GM23338 (cell line): ENCODE results near the gene ABL1.

Experiments
- CREB1 ChIP-seq: fragments of 250-450 bp; sonication (Bioruptor Pico); IDR thresholded peaks from 2 replicates; pipeline ENCODE4 v1.5.0; 2020; ENCODE audit warnings: low read depth, mild to moderate bottlenecking, moderate library complexity
- EZH2 ChIP-seq: fragments of 200-600 bp; sonication (generic); IDR thresholded peaks from one replicate; pipeline ENCODE4 v1.8.0; 2017; ENCODE audit warnings: antibody characterized with exemption, mild to moderate bottlenecking, low read depth; ENCODE audit not compliant: unreplicated experiment
- EZH2phosphoT487 ChIP-seq: fragments of 200-600 bp; sonication (generic); IDR thresholded peaks from one replicate; pipeline ENCODE4 v1.8.1; 2018; ENCODE audit warnings: antibody characterized with exemption; ENCODE audit not compliant: unreplicated experiment
- POLR2AphosphoS5 ChIP-seq: IDR thresholded peaks from 2 replicates; pipeline ENCODE4 v1.6.1; 2016; ENCODE audit warnings: antibody characterized with exemption, low read depth
- ZNF114 ChIP-seq: fragments of 250-450 bp; sonication (Bioruptor Pico); IDR thresholded peaks from 2 replicates; pipeline ENCODE4 v1.5.0; 2020; ENCODE audit warnings: mild to moderate bottlenecking, moderate library complexity
- ZNF331 ChIP-seq: fragments of 250-450 bp; sonication (Bioruptor Pico); IDR thresholded peaks from 2 replicates; pipeline ENCODE4 v1.5.0; 2020; ENCODE audit warnings: low read depth, mild to moderate bottlenecking, moderate library complexity
- TF ChIP-seq, protein P1 (sequence below), 2 experiments: fragments of 200-600 bp in 1 of 2; sonication (generic) in 1 of 2; conservative IDR thresholded peaks; 2 replicates each; pipeline versions ENCODE4 v1.5.1 to v1.6.1; 2016 to 2017; ENCODE audit warnings: antibody characterized with exemption in 2 of 2, low read depth in 2 of 2, mild to moderate bottlenecking in 2 of 2, moderate library complexity in 1 of 2

DNA sequence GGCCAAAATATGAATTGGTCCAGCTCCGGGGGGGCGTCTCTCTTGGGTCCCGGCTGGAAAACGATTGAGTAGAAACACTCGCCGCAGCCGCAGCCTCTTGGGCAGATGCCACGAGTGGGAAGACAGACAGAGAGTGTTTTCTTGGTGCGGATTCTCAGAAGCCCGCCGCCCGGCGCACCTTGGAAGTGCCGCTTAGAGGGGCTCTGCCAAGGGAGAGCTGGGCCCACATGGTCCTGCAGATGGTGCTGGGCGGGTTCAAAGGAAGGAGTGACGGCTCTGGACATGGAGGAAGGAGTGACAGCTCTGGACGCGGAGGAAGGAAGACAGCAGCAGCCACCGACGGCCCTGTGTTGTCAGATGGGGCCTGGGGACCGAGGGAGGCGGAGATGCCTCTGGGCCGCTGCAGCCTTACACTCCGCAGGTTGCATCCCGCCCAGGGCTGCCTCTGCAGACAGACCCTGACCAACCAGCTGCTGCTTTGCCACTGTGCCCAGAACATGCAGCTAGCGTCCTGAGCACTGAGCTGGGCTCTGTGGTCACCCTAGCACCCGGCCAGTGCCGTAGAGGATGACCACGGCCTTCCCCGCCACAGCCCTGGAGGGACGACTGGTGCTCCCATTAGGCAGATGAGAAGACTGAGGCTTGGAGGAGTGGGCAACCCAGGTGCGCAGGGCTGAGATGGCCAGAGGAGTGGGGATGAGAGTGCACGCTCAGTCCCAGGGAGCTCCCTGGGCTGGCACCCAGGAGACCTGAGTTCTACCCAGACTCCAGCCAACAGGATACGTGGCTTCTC is 82.3 kb downstream of the ABL1 start:
- TF ChIP-seq EZH2phosphoT487 (no peak), ZNF331 (no peak), ZNF114 (CRISPR knock-in tag) (no peak), EZH2 (no peak), CREB1 (CRISPR knock-in tag) (no peak), POLR2AphosphoS5 (no peak)
- TF ChIP-seq, protein P1, sequence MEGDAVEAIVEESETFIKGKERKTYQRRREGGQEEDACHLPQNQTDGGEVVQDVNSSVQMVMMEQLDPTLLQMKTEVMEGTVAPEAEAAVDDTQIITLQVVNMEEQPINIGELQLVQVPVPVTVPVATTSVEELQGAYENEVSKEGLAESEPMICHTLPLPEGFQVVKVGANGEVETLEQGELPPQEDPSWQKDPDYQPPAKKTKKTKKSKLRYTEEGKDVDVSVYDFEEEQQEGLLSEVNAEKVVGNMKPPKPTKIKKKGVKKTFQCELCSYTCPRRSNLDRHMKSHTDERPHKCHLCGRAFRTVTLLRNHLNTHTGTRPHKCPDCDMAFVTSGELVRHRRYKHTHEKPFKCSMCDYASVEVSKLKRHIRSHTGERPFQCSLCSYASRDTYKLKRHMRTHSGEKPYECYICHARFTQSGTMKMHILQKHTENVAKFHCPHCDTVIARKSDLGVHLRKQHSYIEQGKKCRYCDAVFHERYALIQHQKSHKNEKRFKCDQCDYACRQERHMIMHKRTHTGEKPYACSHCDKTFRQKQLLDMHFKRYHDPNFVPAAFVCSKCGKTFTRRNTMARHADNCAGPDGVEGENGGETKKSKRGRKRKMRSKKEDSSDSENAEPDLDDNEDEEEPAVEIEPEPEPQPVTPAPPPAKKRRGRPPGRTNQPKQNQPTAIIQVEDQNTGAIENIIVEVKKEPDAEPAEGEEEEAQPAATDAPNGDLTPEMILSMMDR (conservative IDR thresholded peaks at IDR 0.05; ENCODE audit: low read depth in 2 of 2): no peak
